Neural cell (in vitro differentiated cells): ENCODE data around the gene CMPK2. TPM values are rescaled to one million over a fixed set of nuclear protein-coding genes. Genes with fewer than 3 reads are reported as not detected.

ENCODE experiments used
- H2AFZ ChIP-seq: fragments of 200-600, 300-800 bp; sonication (generic), shearing (Covaris generic); 2 replicates; pipeline ENCODE4 v1.6.0; 2014; ENCODE audit warnings: low read depth, mild to moderate bottlenecking, antibody characterized with exemption, low read length, moderate library complexity
- H3F3A ChIP-seq: fragments of 200-600 bp; shearing (Covaris generic); 2 replicates; pipeline ENCODE4 v1.6.1; 2016; ENCODE audit warnings: mild to moderate bottlenecking, moderate library complexity, mixed read lengths, antibody characterized with exemption, low read length; ENCODE audit not compliant: insufficient read depth, poor library complexity, severe bottlenecking
- H3K27ac ChIP-seq: fragments of 200-600, 300-800 bp; sonication (generic), shearing (Covaris generic); 2 replicates; pipeline ENCODE4 v1.5.1; 2014; ENCODE audit warnings: mild to moderate bottlenecking, low read length, moderate library complexity
- H3K27me3 ChIP-seq: fragments of 300-800, 200-600 bp; sonication (generic), shearing (Covaris generic); 2 replicates; pipeline ENCODE4 v1.6.0; 2014; ENCODE audit warnings: mild to moderate bottlenecking, low read depth, low read length, moderate library complexity; ENCODE audit not compliant: insufficient read depth
- H3K36me3 ChIP-seq: fragments of 300-800, 200-600 bp; sonication (generic), shearing (Covaris generic); 2 replicates; pipeline ENCODE4 v1.5.1; 2014; ENCODE audit warnings: mild to moderate bottlenecking, antibody characterized with exemption, low read length, moderate library complexity; ENCODE audit not compliant: insufficient read depth
- H3K4me2 ChIP-seq: fragments of 300-800, 200-600 bp; sonication (generic), shearing (Covaris generic); 2 replicates; pipeline ENCODE4 v1.6.0; 2014; ENCODE audit warnings: mild to moderate bottlenecking, low read length
- H3K4me3 ChIP-seq: fragments of 300-800, 200-600 bp; sonication (generic), shearing (Covaris generic); 2 replicates; pipeline ENCODE4 v1.5.1; 2014; ENCODE audit warnings: mild to moderate bottlenecking, low read length, moderate library complexity
- H3K79me2 ChIP-seq: fragments of 200-600 bp; shearing (Covaris generic); replicated peaks from 2 replicates; pipeline ENCODE4 v1.6.0; 2014; ENCODE audit warnings: mild to moderate bottlenecking, low read length, moderate library complexity; ENCODE audit not compliant: insufficient read depth
- H3K9ac ChIP-seq: fragments of 300-800, 200-600 bp; sonication (generic), shearing (Covaris generic); 2 replicates; pipeline ENCODE4 v1.6.1; 2016; ENCODE audit warnings: mild to moderate bottlenecking, low read length, mixed read lengths
- H3K9me2 ChIP-seq: fragments of 200-600 bp; shearing (Covaris generic); 2 replicates; pipeline ENCODE4 v1.6.1; 2016; ENCODE audit warnings: mild to moderate bottlenecking, low read length, mixed read lengths; ENCODE audit not compliant: insufficient read depth
- H3K9me3 ChIP-seq: fragments of 200-600, 300-800 bp; sonication (generic), shearing (Covaris generic); 2 replicates; pipeline ENCODE4 v1.6.1; 2016; ENCODE audit warnings: mild to moderate bottlenecking, mixed run types, low read length, moderate library complexity, mixed read lengths
- H4K20me1 ChIP-seq: fragments of 200-600 bp; shearing (Covaris generic); 2 replicates; pipeline ENCODE4 v1.6.1; 2016; ENCODE audit warnings: mild to moderate bottlenecking, mixed run types; ENCODE audit not compliant: insufficient read depth
- CTCF ChIP-seq: fragments of 450-650 bp; IDR thresholded peaks from 2 replicates; pipeline ENCODE4 v1.5.1; 2014; ENCODE audit warnings: antibody characterized with exemption, mild to moderate bottlenecking, moderate library complexity; ENCODE audit not compliant: poor library complexity, severe bottlenecking
- EP300 ChIP-seq: fragments of 450-650 bp; conservative IDR thresholded peaks from 2 replicates; pipeline ENCODE4 v1.6.1; 2014; ENCODE audit warnings: antibody characterized with exemption, mild to moderate bottlenecking, moderate library complexity; ENCODE audit not compliant: poor library complexity, severe bottlenecking
- EZH2 ChIP-seq: fragments of 200-600, 300-800 bp; shearing (Covaris generic), sonication (generic); IDR thresholded peaks from 2 replicates; pipeline ENCODE4 v1.6.1; 2014; ENCODE audit warnings: antibody characterized with exemption, low read length, borderline replicate concordance, mild to moderate bottlenecking; ENCODE audit not compliant: insufficient read depth, poor library complexity, severe bottlenecking
- MXI1 ChIP-seq: fragments of 450-650 bp; conservative IDR thresholded peaks from 2 replicates; pipeline ENCODE4 v1.6.1; 2014; ENCODE audit warnings: antibody characterized with exemption, mild to moderate bottlenecking; ENCODE audit not compliant: poor library complexity, severe bottlenecking
- POLR2AphosphoS5 ChIP-seq: IDR thresholded peaks from 2 replicates; pipeline ENCODE4 v1.6.1; 2012
- RAD21 ChIP-seq: fragments of 450-650 bp; conservative IDR thresholded peaks from 2 replicates; pipeline ENCODE4 v1.6.1; 2014; ENCODE audit warnings: antibody characterized with exemption, mild to moderate bottlenecking, moderate library complexity
- REST ChIP-seq: IDR thresholded peaks from 2 replicates; pipeline ENCODE4 v1.6.1; 2012; ENCODE audit warnings: borderline replicate concordance
- SMC3 ChIP-seq: fragments of 450-650 bp; conservative IDR thresholded peaks from 2 replicates; pipeline ENCODE4 v1.6.1; 2014; ENCODE audit warnings: antibody characterized with exemption, mild to moderate bottlenecking, moderate library complexity; ENCODE audit not compliant: poor library complexity
- TAF1 ChIP-seq: IDR thresholded peaks from 2 replicates; pipeline ENCODE4 v1.6.1; 2012; ENCODE audit warnings: low read depth
- polyA plus RNA-seq: library from polyadenylated mRNA; depleted of rRNA; stranded (reverse); fragments of >200 nt; gene quantifications from 2 replicates; pipeline ENCODE4 v1.2.3, GENCODE V29; 2014

CMPK2 gene
- polyA plus RNA-seq, 1 donor from 2014 or later = 6.5 TPM

GRCh38 chr2:6835467-6835866, 30.2 kb downstream of the CMPK2 start:
- Histone ChIP-seq H3K27ac (no peak overlapping the region), H3K9me2 (no peaks in the 10 kb centered on the region), H3K4me2 (no peak overlapping the region), H3K4me3 (no peak overlapping the region), H3K27me3 (no peaks in the 10 kb centered on the region), H3K9ac (no peak overlapping the region), H3K9me3 (peaks cover 15% of the 10 kb centered on the region), H4K20me1 (no peaks in the 10 kb centered on the region), H3K36me3 (no peaks in the 10 kb centered on the region), H3F3A (no peaks in the 10 kb centered on the region), H2AFZ (no peak overlapping the region), H3K79me2 (no peaks in the 10 kb centered on the region)
- no peak for TF ChIP-seq TAF1
- no peak for TF ChIP-seq EZH2
- TF ChIP-seq SMC3 = no peak
- no peak for TF ChIP-seq MXI1
- TF ChIP-seq POLR2AphosphoS5 = no peak
- no peak for TF ChIP-seq RAD21

GRCh38 chr2:6834163-6834562, 31.5 kb downstream of the CMPK2 start:
- no peaks in the 10 kb centered on the region for H3K9me2 ChIP-seq
- TF ChIP-seq REST (no peak), RAD21 (no peak), EZH2 (no peak), TAF1 (no peak), CTCF (no peak), POLR2AphosphoS5 (no peak), EP300 (no peak), MXI1 (no peak), SMC3 (no peak)
- no peak overlapping the region for H2AFZ ChIP-seq
- peaks cover 15% of the 10 kb centered on the region for H3K9me3 ChIP-seq
- no peaks in the 10 kb centered on the region for H3K36me3 ChIP-seq
- H3F3A ChIP-seq = no peaks in the 10 kb centered on the region
- no peak overlapping the region for H3K4me3 ChIP-seq
- no peaks in the 10 kb centered on the region for H4K20me1 ChIP-seq
- H3K9ac ChIP-seq = no peak overlapping the region
- no peaks in the 10 kb centered on the region for H3K27me3 ChIP-seq
- H3K79me2 ChIP-seq = no peaks in the 10 kb centered on the region
- H3K4me2 ChIP-seq = no peak overlapping the region
- H3K27ac ChIP-seq = no peak overlapping the region

GRCh38 chr2:6833300-6833604, 32.5 kb downstream of the CMPK2 start:
- Histone ChIP-seq H3K4me3 (no peak overlapping the region), H3K9ac (no peak overlapping the region), H3K9me2 (no peaks in the 10 kb centered on the region), H2AFZ (no peak overlapping the region), H3K9me3 (peaks cover 11% of the 10 kb centered on the region), H3K36me3 (no peaks in the 10 kb centered on the region), H3K27me3 (no peaks in the 10 kb centered on the region), H3K27ac (no peak overlapping the region), H4K20me1 (no peaks in the 10 kb centered on the region), H3K4me2 (no peak overlapping the region), H3F3A (no peaks in the 10 kb centered on the region), H3K79me2 (no peaks in the 10 kb centered on the region)
- no peak for TF ChIP-seq POLR2AphosphoS5
- TF ChIP-seq EZH2 = no peak
- no peak for TF ChIP-seq CTCF
- TF ChIP-seq REST = no peak
- no peak for TF ChIP-seq MXI1
- no peak for TF ChIP-seq RAD21
- no peak for TF ChIP-seq EP300
- no peak for TF ChIP-seq SMC3
- no peak for TF ChIP-seq TAF1
